ENCODE data around the gene RBM5. TPM values are rescaled to one million over a fixed set of nuclear protein-coding genes. Genes with fewer than 3 reads are reported as not detected.

Gene RBM5
- polyA plus RNA-seq, 1 experiment = 253 TPM

- Histone ChIP-seq H3K4me3 (ENCODE audit: low read depth, low read length) (no peak overlapping the region), H3K9me3 (ENCODE audit: control insufficient read depth, insufficient read depth, low read length) (no peaks in the 10 kb centered on the region), H3K27me3 (ENCODE audit: control insufficient read depth, insufficient read depth, low read length) (no peaks in the 10 kb centered on the region), H3K27ac (ENCODE audit: low read depth, low read length) (no peak overlapping the region)
- ChIA-PET POLR2A (interaction anchor here (0.5 to 1.2 kb wide), 4 partner anchors 31 to 524 kb away, joined by 3 to 4 read pairs (median 3); no protein-coding TSS in a partner anchor), CTCF (interaction anchor here (0.6 to 9.3 kb wide), 5 partner anchors 38 to 121 kb away, joined by 3 to 154 read pairs (median 4); partner anchors contain the start of gene GNAT1)
- DNase-seq (ENCODE audit: low read depth, low spot score) = no peak
- TF ChIP-seq, protein P1, sequence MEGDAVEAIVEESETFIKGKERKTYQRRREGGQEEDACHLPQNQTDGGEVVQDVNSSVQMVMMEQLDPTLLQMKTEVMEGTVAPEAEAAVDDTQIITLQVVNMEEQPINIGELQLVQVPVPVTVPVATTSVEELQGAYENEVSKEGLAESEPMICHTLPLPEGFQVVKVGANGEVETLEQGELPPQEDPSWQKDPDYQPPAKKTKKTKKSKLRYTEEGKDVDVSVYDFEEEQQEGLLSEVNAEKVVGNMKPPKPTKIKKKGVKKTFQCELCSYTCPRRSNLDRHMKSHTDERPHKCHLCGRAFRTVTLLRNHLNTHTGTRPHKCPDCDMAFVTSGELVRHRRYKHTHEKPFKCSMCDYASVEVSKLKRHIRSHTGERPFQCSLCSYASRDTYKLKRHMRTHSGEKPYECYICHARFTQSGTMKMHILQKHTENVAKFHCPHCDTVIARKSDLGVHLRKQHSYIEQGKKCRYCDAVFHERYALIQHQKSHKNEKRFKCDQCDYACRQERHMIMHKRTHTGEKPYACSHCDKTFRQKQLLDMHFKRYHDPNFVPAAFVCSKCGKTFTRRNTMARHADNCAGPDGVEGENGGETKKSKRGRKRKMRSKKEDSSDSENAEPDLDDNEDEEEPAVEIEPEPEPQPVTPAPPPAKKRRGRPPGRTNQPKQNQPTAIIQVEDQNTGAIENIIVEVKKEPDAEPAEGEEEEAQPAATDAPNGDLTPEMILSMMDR (IDR thresholded peaks at IDR 0.05; ENCODE audit: low read depth, low read length) = no peak
Observed at GRCh38 chr3:50125541-50126286, 37.0 kb downstream of the RBM5 start.

- DNase-seq (ENCODE audit: low read depth, low spot score) = no peak
- TF ChIP-seq, protein P1 (IDR thresholded peaks at IDR 0.05; ENCODE audit: low read depth, low read length) = no peak
- Histone ChIP-seq H3K9me3 (ENCODE audit: control insufficient read depth, insufficient read depth, low read length) (no peaks in the 10 kb centered on the region), H3K27me3 (ENCODE audit: control insufficient read depth, insufficient read depth, low read length) (no peaks in the 10 kb centered on the region), H3K4me3 (ENCODE audit: low read depth, low read length) (no peak overlapping the region), H3K27ac (ENCODE audit: low read depth, low read length) (peak overlapping the region; percentile 65)
- ChIA-PET CTCF (interaction anchor here (0.6 to 9.3 kb wide), 5 partner anchors 37 to 303 kb away, joined by 3 to 154 read pairs (median 4); partner anchors contain the start of gene GNAT1), POLR2A (interaction anchor here (0.5 to 0.7 kb wide), 5 partner anchors 37 to 525 kb away, joined by 3 to 5 read pairs (median 3); partner anchors contain the start of gene SEMA3B)
Observed at GRCh38 chr3:50126287-50127211, 37.8 kb downstream of the RBM5 start.

- Histone ChIP-seq H3K27ac (ENCODE audit: low read depth, low read length) (no peak overlapping the region), H3K4me3 (ENCODE audit: low read depth, low read length) (no peak overlapping the region), H3K9me3 (ENCODE audit: control insufficient read depth, insufficient read depth, low read length) (no peaks in the 10 kb centered on the region), H3K27me3 (ENCODE audit: control insufficient read depth, insufficient read depth, low read length) (no peaks in the 10 kb centered on the region)
- no peak for DNase-seq (ENCODE audit: low read depth, low spot score)
- TF ChIP-seq, protein P1 (IDR thresholded peaks at IDR 0.05; ENCODE audit: low read depth, low read length) = no peak
- CTCF ChIA-PET = interaction anchor here (1.8 to 9.3 kb wide), 2 partner anchors 37 to 64 kb away, joined by 4 to 154 read pairs; partner anchors contain the start of gene GNAT1
- POLR2A ChIA-PET = interaction anchor here (0.6 to 0.7 kb wide), 2 partner anchors 37 to 142 kb away, joined by 3 to 5 read pairs; partner anchors contain the start of gene SEMA3B
Observed at GRCh38 chr3:50127251-50127691, 38.6 kb downstream of the RBM5 start.

GRCh38 chr3:50128001-50128400 lies 39.3 kb downstream of the RBM5 start:
- H3K27me3 ChIP-seq (ENCODE audit: control insufficient read depth, insufficient read depth, low read length) = no peaks in the 10 kb centered on the region
- H3K9me3 ChIP-seq (ENCODE audit: control insufficient read depth, insufficient read depth, low read length) = no peaks in the 10 kb centered on the region
- ChIA-PET CTCF (interaction anchor here (9.3 kb wide), 1 partner anchor 63 kb away, joined by 154 read pairs; the partner anchor contains the start of gene GNAT1), POLR2A (no interaction called here)
- TF ChIP-seq, protein P1 (IDR thresholded peaks at IDR 0.05; ENCODE audit: low read depth, low read length) = no peak
- no peak overlapping the region for H3K4me3 ChIP-seq (ENCODE audit: low read depth, low read length)
- no peak for DNase-seq (ENCODE audit: low read depth, low spot score)
- no peak overlapping the region for H3K27ac ChIP-seq (ENCODE audit: low read depth, low read length)
